Activated CD4-positive, CD25-positive, alpha-beta regulatory T cell treated with anti-CD3 and anti-CD28 coated beads, Interleukin-2, amount 50 U/mL, for 24 hours (primary cell): ENCODE data around the gene HAPSTR1.
A peak's percentile ranks its signal among the peaks of the same experiment; 100 is the strongest.

Source experiments
- ATAC-seq, 2 donors: fragments of 150-1000 bp; cut with Tn5 transposase; one replicate each; pipeline ENCODE4 v1.10.0; 2021; ENCODE audit warnings: mild to moderate bottlenecking in 1 of 2, moderate library complexity in 1 of 2

The HAPSTR1 gene

GRCh38 chr16:9124444-9124843, 33.0 kb downstream of the HAPSTR1 start:
- ATAC-seq = no peak

GRCh38 chr16:9124908-9125584, 33.6 kb downstream of the HAPSTR1 start:
- no peak for ATAC-seq

- ATAC-seq = no peak
Measured at GRCh38 chr16:9125658-9126505, 34.4 kb downstream of the HAPSTR1 start.

GRCh38 chr16:9126609-9127008, 35.2 kb downstream of the HAPSTR1 start:
- ATAC-seq = no peak

- no peak for ATAC-seq
Measured at GRCh38 chr16:9128346-9129342, 37.2 kb downstream of the HAPSTR1 start.

GRCh38 chr16:9134306-9134705, 42.9 kb downstream of the HAPSTR1 start:
- ATAC-seq = no peak

GRCh38 chr16:9134739-9135138, 43.3 kb downstream of the HAPSTR1 start:
- ATAC-seq = peak; percentile 79 to 82

GRCh38 chr16:9135797-9136196, 44.4 kb downstream of the HAPSTR1 start:
- no peak for ATAC-seq

- ATAC-seq = no peak
Measured at GRCh38 chr16:9136596-9136995, 45.2 kb downstream of the HAPSTR1 start.

- no peak for ATAC-seq
Measured at GRCh38 chr16:9138021-9138680, 46.7 kb downstream of the HAPSTR1 start.

GRCh38 chr16:9138731-9139501, 47.5 kb downstream of the HAPSTR1 start:
- ATAC-seq = peak; percentile 62 to 71

- ATAC-seq = peak in 1 of 2 donors; percentile 62
Measured at GRCh38 chr16:9139965-9140364, 48.5 kb downstream of the HAPSTR1 start.
